HG03108 (cell line): ENCODE measurements around the gene RAB3B.

ENCODE experiments used
- ATAC-seq: cut with Tn5 transposase; IDR thresholded peaks from one replicate; pipeline ENCODE4 v1.9.1; 2021; ENCODE audit warnings: moderate library complexity; ENCODE audit not compliant: unreplicated experiment

The RAB3B gene

GRCh38 chr1:51957618-51958017 lies 32.9 kb downstream of the RAB3B start:
- ATAC-seq, result no peak

GRCh38 chr1:51956528-51957509 lies 33.7 kb downstream of the RAB3B start:
- no peak for ATAC-seq

GRCh38 chr1:51955797-51956527 lies 34.5 kb downstream of the RAB3B start:
- ATAC-seq, result no peak

- no peak for ATAC-seq
Measured at GRCh38 chr1:51954783-51955182, 35.7 kb downstream of the RAB3B start.

- no peak for ATAC-seq
Measured at GRCh38 chr1:51953079-51953478, 37.4 kb downstream of the RAB3B start.

GRCh38 chr1:51952638-51953037 lies 37.9 kb downstream of the RAB3B start:
- no peak for ATAC-seq

- no peak for ATAC-seq
Measured at GRCh38 chr1:51950701-51951100, 39.8 kb downstream of the RAB3B start.

GRCh38 chr1:51949014-51949702 lies 41.3 kb downstream of the RAB3B start:
- no peak for ATAC-seq

- no peak for ATAC-seq
Measured at GRCh38 chr1:51948491-51948915, 42.0 kb downstream of the RAB3B start.

GRCh38 chr1:51946300-51946699 lies 44.2 kb downstream of the RAB3B start:
- no peak for ATAC-seq

GRCh38 chr1:51945591-51945990 lies 44.9 kb downstream of the RAB3B start:
- ATAC-seq, result no peak

GRCh38 chr1:51942281-51942680 lies 48.2 kb downstream of the RAB3B start:
- ATAC-seq, result no peak

- no peak for ATAC-seq
Measured at GRCh38 chr1:51941528-51941927, 49.0 kb downstream of the RAB3B start.

- ATAC-seq, result no peak
Measured at GRCh38 chr1:51937112-51937511, 53.4 kb downstream of the RAB3B start.

GRCh38 chr1:51936531-51936930 lies 54.0 kb downstream of the RAB3B start:
- no peak for ATAC-seq

- no peak for ATAC-seq
Measured at GRCh38 chr1:51933344-51933743, 57.2 kb downstream of the RAB3B start.

GRCh38 chr1:51930329-51930728 lies 60.2 kb downstream of the RAB3B start:
- no peak for ATAC-seq

- ATAC-seq, result no peak
Measured at GRCh38 chr1:51928896-51929295, 61.6 kb downstream of the RAB3B start.

GRCh38 chr1:51927029-51927428 lies 63.5 kb downstream of the RAB3B start:
- no peak for ATAC-seq

- no peak for ATAC-seq
Measured at GRCh38 chr1:51926171-51926812, 64.2 kb downstream of the RAB3B start.

GRCh38 chr1:51924455-51924854 lies 66.0 kb downstream of the RAB3B start:
- no peak for ATAC-seq
